NT2/D1 (cell line): ENCODE data around the gene FCN1.
"Not testable (repeated sequence)": the region's sequence is repeated elsewhere in the genome, so short reads cannot be mapped to it uniquely, and the experiment has no call there.

Experiments used
- DNase-seq: peaks from one replicate; pipeline ENCODE4 v3.0.0-alpha.2; 2011; ENCODE audit warnings: low read depth, low spot score
- H3K27me3 ChIP-seq: 2 replicates; pipeline ENCODE4 v1.6.0; 2011; ENCODE audit warnings: mild to moderate bottlenecking; ENCODE audit not compliant: insufficient read length, insufficient read depth
- H3K36me3 ChIP-seq: 2 replicates; pipeline ENCODE4 v1.6.1; 2011; ENCODE audit warnings: mild to moderate bottlenecking, low read length, mixed read lengths; ENCODE audit not compliant: insufficient read depth, insufficient read length
- H3K4me1 ChIP-seq: 2 replicates; pipeline ENCODE4 v1.5.1; 2011; ENCODE audit not compliant: insufficient read depth, insufficient read length
- H3K4me3 ChIP-seq: 2 replicates; pipeline ENCODE4 v1.5.1; 2011; ENCODE audit warnings: low read depth; ENCODE audit not compliant: insufficient read length
- H3K9ac ChIP-seq: 2 replicates; pipeline ENCODE4 v1.6.0; 2011; ENCODE audit warnings: low read depth; ENCODE audit not compliant: insufficient read length
- H3K9me3 ChIP-seq: 2 replicates; pipeline ENCODE4 v1.5.1; 2011; ENCODE audit warnings: mild to moderate bottlenecking, low read length; ENCODE audit not compliant: insufficient read depth
- SUZ12 ChIP-seq: IDR thresholded peaks from 2 replicates; pipeline ENCODE4 v1.6.1; 2011; ENCODE audit not compliant: insufficient read length, insufficient read depth; ENCODE audit errors: extremely low read depth
- YY1 ChIP-seq: IDR thresholded peaks from 2 replicates; pipeline ENCODE4 v1.6.1; 2011; ENCODE audit not compliant: insufficient read length, insufficient read depth
- ZNF274 ChIP-seq: IDR thresholded peaks from 2 replicates; pipeline ENCODE4 v1.6.1; 2011; ENCODE audit warnings: mild to moderate bottlenecking, low read depth, low read length

The FCN1 gene

DNA sequence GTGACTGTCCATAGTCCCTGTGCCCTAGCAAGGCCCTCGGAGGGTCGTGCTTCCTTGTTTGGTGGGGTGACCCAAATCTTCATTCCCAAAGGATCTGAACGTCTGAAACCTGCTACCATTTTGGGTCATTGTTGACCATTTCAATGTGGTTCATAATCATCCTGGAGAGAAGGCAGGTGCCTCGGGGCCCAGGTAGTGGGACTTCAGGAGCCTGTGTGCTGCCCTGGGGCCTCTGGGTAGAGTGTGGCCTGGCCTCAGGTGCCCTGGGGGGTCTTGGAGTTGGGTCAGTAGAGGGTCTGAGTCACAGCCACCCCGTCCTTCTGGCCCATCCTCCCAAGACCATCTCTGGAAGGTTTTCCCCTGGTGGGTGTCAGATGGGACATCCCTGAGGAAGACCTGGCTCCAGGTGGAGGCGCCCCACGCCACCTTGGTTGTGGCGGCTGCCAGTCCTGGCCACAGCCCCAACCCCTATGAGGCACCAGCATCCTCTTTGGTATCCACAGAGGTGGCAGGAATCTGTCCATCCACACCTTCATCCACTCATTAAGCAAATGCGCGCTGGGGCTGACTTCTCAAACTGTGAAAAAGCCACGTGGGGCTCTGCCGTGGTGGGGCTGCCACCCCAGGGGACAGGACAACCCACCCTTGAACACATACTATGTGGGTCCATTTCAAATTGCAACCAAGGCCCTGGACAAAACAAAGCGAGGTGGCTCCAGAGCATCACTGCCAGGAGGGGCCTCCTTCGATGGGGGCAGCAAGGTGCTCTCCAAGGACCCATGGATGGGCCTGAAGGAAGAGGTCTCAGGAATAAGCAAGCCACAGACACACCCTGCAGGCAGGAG, 41.6 kb upstream of the FCN1 start:
- no peak for DNase-seq
- H3K9ac ChIP-seq: no peak overlapping the region
- no peak overlapping the region for H3K4me3 ChIP-seq
- H3K9me3 ChIP-seq: no peaks in the 10 kb centered on the region; the same call in 1 of the 2 replicates
- TF ChIP-seq SUZ12 (no peak), YY1 (no peak), ZNF274 (no peak)
- no peaks in the 10 kb centered on the region for H3K27me3 ChIP-seq
- no peaks in the 10 kb centered on the region for H3K36me3 ChIP-seq
- no peaks in the 10 kb centered on the region for H3K4me1 ChIP-seq

DNA sequence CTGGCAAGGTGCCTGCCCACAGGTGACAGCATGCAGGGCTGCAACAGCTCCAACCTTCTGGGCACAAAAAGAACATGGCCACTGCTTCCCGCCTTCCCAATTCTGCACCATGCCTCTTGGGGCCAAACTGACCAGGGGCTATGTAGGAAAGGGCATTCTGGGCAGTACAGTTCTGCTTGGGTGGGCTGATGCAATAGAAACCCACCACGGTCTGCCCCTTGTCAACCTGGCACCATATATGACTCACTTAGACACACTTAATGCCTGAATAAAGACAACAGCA, 40.2 kb upstream of the FCN1 start:
- Histone ChIP-seq H3K9ac (no peak overlapping the region), H3K9me3 (no peaks in the 10 kb centered on the region; the same call in 1 of the 2 replicates), H3K36me3 (no peaks in the 10 kb centered on the region), H3K4me3 (no peak overlapping the region), H3K4me1 (no peaks in the 10 kb centered on the region), H3K27me3 (no peaks in the 10 kb centered on the region)
- DNase-seq: no peak
- TF ChIP-seq YY1 (no peak), SUZ12 (no peak), ZNF274 (no peak)

DNA sequence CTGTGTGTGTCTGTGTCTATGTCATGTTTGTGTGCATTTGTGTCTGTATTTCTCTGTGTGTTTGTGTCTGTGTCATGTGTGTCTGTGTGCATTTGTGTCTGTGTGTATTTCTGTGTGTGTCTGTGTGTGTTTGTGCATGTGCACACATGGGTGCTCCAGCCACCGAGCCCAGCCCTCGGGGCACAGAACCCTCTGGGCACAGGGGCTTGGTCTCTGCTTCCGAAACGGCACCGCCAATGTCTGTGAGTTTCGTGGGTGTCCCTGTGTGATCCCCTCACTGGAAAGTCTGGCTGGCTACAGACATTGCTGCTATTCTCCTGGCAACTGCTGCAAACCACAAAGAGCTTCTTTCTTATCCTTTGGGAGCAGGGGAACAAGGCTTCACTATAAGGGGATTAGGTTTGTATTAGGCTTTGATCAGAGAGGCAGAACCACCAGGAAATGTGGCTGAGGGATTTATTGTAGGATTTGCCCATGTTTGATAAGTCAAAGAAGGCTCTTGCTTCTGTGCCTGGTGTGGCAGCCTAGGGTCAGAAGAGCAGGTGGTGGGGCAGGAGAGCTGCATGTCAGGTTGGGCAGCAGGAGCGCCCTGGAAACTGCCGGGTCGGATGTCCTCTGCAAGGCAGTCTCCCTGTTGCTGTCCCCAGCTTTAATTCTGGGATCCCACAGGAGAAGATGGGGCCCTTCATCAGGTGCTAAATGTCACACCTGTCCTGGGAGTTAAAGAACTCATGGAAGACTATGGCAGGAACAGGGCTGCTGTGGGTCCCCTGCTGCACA, 39.6 kb upstream of the FCN1 start:
- no peak for DNase-seq
- TF ChIP-seq SUZ12 (no peak), ZNF274 (no peak), YY1 (no peak)
- no peaks in the 10 kb centered on the region for H3K4me1 ChIP-seq
- no peak overlapping the region for H3K9ac ChIP-seq
- no peak overlapping the region for H3K4me3 ChIP-seq
- H3K9me3 ChIP-seq: no peaks in the 10 kb centered on the region; the same call in 1 of the 2 replicates
- H3K27me3 ChIP-seq: no peaks in the 10 kb centered on the region
- no peaks in the 10 kb centered on the region for H3K36me3 ChIP-seq

DNA sequence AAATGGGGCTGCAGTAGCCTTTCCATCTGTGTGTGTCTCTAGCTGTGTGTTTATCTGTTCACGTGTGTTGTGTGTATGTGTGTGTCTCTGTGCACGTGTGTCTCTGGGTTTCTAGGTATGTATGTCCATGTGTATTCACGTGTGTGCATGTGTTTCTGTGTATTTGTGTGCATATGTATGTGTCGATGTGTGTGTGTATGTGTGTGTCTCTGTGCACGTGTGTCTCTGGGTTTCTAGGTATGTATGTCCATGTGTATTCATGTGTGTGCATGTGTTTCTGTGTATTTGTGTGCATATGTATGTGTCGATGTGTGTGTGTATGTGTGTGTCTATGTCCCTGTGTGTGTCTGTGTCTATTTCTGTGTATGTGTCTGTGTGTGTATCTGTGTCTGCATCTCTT, 38.7 kb upstream of the FCN1 start:
- H3K36me3 ChIP-seq, H3K9me3 ChIP-seq, H3K9ac ChIP-seq, H3K4me3 ChIP-seq, H3K27me3 ChIP-seq, DNase-seq, H3K4me1 ChIP-seq: not testable (repeated sequence)

DNA sequence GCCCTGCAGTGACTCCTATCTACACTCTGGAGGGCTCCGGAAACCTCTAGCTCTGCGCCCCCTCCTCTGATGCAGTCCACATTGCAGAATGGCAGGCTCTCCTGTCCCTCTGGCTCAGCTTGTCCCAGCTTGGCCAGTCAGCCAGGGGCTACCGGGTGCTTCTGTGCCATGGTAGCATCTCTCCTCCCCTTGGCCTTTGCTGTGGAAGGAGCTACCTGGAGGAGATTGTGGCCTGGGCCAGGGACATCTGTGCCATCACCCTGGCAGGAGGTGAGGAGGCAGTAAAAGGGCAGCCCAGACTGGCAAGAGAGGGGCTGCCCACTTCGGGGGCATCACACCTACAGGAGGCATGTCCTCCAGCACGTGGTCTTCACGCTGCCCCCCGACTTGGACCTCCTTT, 38.1 kb upstream of the FCN1 start:
- H3K4me1 ChIP-seq: no peaks in the 10 kb centered on the region
- DNase-seq: no peak
- TF ChIP-seq ZNF274 (no peak), SUZ12 (no peak), YY1 (no peak)
- no peaks in the 10 kb centered on the region for H3K36me3 ChIP-seq
- no peaks in the 10 kb centered on the region for H3K27me3 ChIP-seq
- H3K9ac ChIP-seq: no peak overlapping the region
- no peak overlapping the region for H3K4me3 ChIP-seq
- no peaks in the 10 kb centered on the region; the same call in 1 of the 2 replicates for H3K9me3 ChIP-seq

DNA sequence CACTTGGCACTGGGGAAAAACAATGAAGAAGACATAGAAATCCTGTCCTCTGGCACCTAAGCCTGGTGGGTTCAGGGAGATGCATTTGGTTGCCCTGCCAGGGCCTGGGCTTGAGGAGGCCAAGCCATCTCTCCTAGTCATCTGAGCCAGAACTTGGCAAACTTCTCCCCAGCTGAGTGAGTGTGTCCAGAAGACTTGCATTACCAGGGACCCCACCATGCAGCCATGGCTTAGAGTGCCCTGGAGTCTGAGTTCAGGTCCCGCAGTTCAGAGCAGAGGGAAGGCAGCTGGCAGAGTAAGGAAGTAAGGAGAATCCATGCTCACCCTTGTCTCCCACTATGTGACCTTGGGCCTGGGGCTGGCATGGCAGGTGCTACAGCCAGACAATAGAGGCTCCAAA, 37.4 kb upstream of the FCN1 start:
- Histone ChIP-seq H3K9me3 (no peaks in the 10 kb centered on the region; the same call in 1 of the 2 replicates), H3K4me1 (no peaks in the 10 kb centered on the region), H3K27me3 (no peaks in the 10 kb centered on the region), H3K36me3 (no peaks in the 10 kb centered on the region), H3K4me3 (no peak overlapping the region), H3K9ac (no peak overlapping the region)
- TF ChIP-seq YY1: no peak
- no peak for TF ChIP-seq ZNF274
- TF ChIP-seq SUZ12: no peak
- DNase-seq: no peak

DNA sequence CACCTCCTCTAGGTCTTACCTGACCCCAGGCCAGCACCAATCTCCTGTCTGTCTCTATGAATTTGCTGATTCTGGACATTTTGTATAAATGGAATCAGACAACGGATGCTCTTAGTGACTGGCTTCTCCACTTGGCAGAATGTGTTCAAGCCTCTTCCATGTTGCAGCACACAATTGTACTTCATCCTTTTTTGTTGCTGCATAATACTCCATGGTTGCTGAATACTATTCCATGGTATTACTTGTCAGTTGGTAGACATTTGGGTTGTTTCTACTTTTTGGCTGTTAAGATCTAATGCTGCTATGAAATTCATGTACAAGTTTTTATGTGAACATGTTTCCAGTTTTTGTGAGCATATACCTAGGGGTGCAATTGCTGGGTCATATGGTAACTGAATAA, 34.3 kb upstream of the FCN1 start:
- Histone ChIP-seq H3K27me3 (no peaks in the 10 kb centered on the region), H3K9ac (no peak overlapping the region), H3K9me3 (no peaks in the 10 kb centered on the region), H3K4me3 (no peak overlapping the region), H3K36me3 (no peaks in the 10 kb centered on the region), H3K4me1 (no peaks in the 10 kb centered on the region)
- no peak for TF ChIP-seq SUZ12
- TF ChIP-seq YY1: no peak
- no peak for TF ChIP-seq ZNF274
- no peak for DNase-seq
